ENCODE data around the gene SDK2. TPM values are rescaled to one million over a fixed set of nuclear protein-coding genes. Genes with fewer than 3 reads are reported as not detected.

SDK2 gene
- total and polyA plus RNA-seq, 4 donors: 0.15 to 5.3 (median 2.5) TPM

DNA sequence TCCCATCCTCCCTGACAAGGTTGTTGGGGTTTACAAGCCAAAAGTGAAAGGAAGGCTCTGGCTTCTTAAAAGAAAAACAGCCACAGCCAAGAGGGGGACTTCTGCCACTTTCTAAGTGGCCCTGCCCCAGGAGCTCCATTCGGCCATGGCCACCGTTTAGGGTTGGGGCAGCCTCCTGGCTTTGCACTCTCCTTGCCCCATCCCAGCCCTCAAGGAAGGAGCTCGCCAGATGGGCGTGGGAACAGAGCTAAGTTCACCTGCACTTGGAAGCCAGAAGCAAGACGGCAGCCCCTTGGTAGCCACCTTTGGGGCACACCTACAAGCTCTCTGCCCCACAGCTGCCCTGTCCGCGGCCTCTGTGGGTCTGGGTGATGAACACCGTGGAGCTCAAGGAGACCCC, 210.1 kb downstream of the SDK2 start:
- Histone ChIP-seq H3K36me3 (ENCODE audit: control insufficient read depth in 1 of 2, insufficient read depth in 2 of 2, low read length in 1 of 2) (no peaks in the 10 kb centered on the region), H3K9me3 (ENCODE audit: control insufficient read depth, low read length) (no peaks in the 10 kb centered on the region), H3K27me3 (ENCODE audit: control insufficient read depth in 1 of 2, insufficient read depth in 2 of 2, low read length in 1 of 2) (no peaks in the 10 kb centered on the region), H3K4me1 (ENCODE audit: control insufficient read depth in 1 of 2, insufficient read depth in 2 of 2, low read length in 2 of 2) (no peaks in the 10 kb centered on the region), H3K4me3 (ENCODE audit: low read length in 2 of 2) (no peak overlapping the region), H3K27ac (ENCODE audit: low read depth in 1 of 2, low read length in 2 of 2) (no peak overlapping the region)
- intact Hi-C loops (cut with DNase I): no loop called here
- ATAC-seq (ENCODE audit: low FRiP score): no peak
- no peak for DNase-seq
- WGBS, 2 donors: 88 to 94% methylated on average over 8 of the region's 8 CpGs

DNA sequence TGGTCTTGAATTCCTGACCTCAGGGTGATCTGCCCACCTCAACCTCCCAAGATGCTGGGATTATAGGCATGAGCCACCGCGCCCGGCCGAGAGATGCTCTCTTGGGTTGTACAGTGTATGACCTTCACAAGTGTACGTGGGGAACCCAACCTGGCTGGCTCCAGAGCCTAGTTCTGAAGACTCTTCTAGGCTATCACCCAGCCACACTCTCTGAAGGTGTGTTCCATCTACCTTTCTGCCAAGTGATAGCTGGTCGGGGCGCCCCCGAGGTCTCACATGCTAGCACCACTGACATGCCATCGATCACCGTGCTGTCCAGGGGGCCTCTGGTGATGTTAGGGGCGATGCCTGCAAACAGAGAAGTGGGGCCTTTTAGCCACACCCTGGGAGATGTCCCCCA, 210.7 kb downstream of the SDK2 start:
- H3K9me3 ChIP-seq (ENCODE audit: control insufficient read depth, low read length): no peaks in the 10 kb centered on the region
- 91 to 98% methylated on average over 11 of the region's 11 CpGs for whole genome bisulfite sequencing, 2 donors
- no peak overlapping the region for H3K4me3 ChIP-seq (ENCODE audit: low read length in 2 of 2)
- H3K36me3 ChIP-seq (ENCODE audit: control insufficient read depth in 1 of 2, insufficient read depth in 2 of 2, low read length in 1 of 2): no peaks in the 10 kb centered on the region
- no peaks in the 10 kb centered on the region for H3K4me1 ChIP-seq (ENCODE audit: control insufficient read depth in 1 of 2, insufficient read depth in 2 of 2, low read length in 2 of 2)
- no peak overlapping the region for H3K27ac ChIP-seq (ENCODE audit: low read depth in 1 of 2, low read length in 2 of 2)
- no peak for DNase-seq
- intact Hi-C loops (cut with DNase I): no loop called here
- no peak for ATAC-seq (ENCODE audit: low FRiP score)
- H3K27me3 ChIP-seq (ENCODE audit: control insufficient read depth in 1 of 2, insufficient read depth in 2 of 2, low read length in 1 of 2): no peaks in the 10 kb centered on the region

DNA sequence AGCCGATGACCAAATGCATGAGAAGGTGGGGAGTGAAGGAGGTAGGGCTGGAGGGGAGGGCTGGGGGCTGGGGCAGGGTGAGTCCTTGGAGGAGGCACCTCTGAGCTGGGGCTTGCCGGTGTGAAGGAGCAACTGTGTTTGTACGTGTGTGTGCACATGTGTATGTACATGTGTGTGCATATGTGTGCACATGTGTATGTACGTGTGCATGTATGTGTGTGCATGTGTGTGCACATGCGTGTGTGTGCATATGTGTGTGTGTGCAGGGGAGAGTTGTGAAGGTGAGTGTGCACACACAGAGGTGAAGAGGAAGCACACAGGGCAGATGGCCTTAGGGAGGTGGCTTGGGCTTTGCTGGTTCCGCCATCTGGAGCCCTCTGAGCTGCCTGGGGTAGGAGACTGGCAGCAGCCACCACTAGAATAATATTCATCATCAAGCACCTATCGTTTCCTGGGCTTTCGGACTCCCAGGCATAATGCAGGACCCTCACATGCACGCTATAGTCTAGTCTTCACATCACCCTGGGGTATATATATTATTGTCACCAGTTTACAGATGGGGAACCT, 211.5 kb downstream of the SDK2 start:
- H3K27me3 ChIP-seq (ENCODE audit: control insufficient read depth in 1 of 2, insufficient read depth in 2 of 2, low read length in 1 of 2): no peaks in the 10 kb centered on the region
- H3K4me1 ChIP-seq (ENCODE audit: control insufficient read depth in 1 of 2, insufficient read depth in 2 of 2, low read length in 2 of 2): no peaks in the 10 kb centered on the region
- no peaks in the 10 kb centered on the region for H3K9me3 ChIP-seq (ENCODE audit: control insufficient read depth, low read length)
- intact Hi-C loops (cut with DNase I): no loop called here
- no peaks in the 10 kb centered on the region for H3K36me3 ChIP-seq (ENCODE audit: control insufficient read depth in 1 of 2, insufficient read depth in 2 of 2, low read length in 1 of 2)
- no peak overlapping the region for H3K4me3 ChIP-seq (ENCODE audit: low read length in 2 of 2)
- WGBS, 2 donors: 92 to 94% methylated on average over 9 of the region's 9 CpGs
- no peak for DNase-seq
- H3K27ac ChIP-seq (ENCODE audit: low read depth in 1 of 2, low read length in 2 of 2): no peak overlapping the region
- no peak for ATAC-seq (ENCODE audit: low FRiP score)

DNA sequence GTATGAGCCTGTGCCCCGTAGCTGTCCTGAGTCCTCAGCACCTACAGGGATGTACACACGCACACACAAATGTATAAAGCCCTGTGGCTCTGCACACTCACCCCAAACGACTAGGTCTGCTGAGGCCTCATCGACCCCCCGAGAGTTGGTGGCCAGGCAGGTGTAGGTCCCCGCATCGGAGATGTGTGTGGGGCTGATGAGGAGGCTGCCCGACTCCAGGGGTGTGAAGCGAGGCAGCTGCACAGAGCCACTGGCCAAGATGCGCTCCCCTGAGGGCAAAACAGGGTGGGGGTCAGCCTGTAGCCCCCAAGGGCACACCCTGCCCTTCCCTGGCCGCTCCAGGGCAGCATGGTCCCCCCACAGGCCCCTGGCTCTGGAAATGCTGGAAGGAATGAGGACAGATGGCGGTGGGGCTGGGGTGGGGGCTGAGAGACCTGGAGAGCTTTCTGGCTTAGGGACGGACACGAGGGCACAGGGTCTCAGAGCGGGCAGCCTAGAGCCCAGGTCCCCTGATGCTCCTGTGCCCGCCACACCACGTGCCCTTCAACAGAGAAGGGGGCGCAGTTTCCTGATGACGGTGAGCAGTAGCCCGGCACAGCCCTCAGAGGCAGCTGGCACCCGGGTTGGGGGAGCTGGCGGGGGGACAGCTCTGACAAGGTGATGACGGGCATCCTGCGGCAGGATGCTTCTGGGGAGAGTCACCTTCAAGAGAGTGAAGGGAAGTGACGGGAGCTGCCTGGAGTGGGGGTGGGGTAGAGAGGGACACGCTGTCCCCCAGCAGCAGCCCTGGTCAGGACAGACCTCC, 212.6 kb downstream of the SDK2 start:
- H3K27ac ChIP-seq (ENCODE audit: low read depth in 1 of 2, low read length in 2 of 2): no peak overlapping the region
- no peaks in the 10 kb centered on the region for H3K4me1 ChIP-seq (ENCODE audit: control insufficient read depth in 1 of 2, insufficient read depth in 2 of 2, low read length in 2 of 2)
- WGBS, 2 donors: 91 to 95% methylated on average over 26 of the region's 26 CpGs
- H3K9me3 ChIP-seq (ENCODE audit: control insufficient read depth, low read length): no peaks in the 10 kb centered on the region
- no peaks in the 10 kb centered on the region for H3K36me3 ChIP-seq (ENCODE audit: control insufficient read depth in 1 of 2, insufficient read depth in 2 of 2, low read length in 1 of 2)
- H3K27me3 ChIP-seq (ENCODE audit: control insufficient read depth in 1 of 2, insufficient read depth in 2 of 2, low read length in 1 of 2): no peaks in the 10 kb centered on the region
- intact Hi-C loops (cut with DNase I): no loop called here
- DNase-seq: peak; percentile 29 to 52
- no peak for ATAC-seq (ENCODE audit: low FRiP score)
- no peak overlapping the region for H3K4me3 ChIP-seq (ENCODE audit: low read length in 2 of 2)

DNA sequence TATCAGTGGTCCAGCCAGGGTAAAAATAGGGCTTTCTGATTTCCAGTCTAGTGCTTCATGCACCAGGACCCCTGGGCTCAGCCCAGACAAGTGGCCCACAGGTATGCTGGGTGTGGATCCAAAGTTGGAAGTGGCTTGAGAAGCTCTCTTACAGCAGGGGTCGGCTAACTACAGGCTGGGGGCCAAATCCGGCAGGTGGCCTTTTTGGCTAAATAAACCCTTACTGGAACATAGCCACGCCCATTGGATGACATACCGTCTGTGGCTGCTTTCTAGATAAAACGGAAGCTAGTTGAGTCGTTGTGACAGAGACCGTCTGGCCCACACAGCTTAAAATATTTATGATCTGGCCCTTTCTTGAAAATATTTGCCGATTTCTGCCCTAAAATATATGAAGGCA, 213.4 kb downstream of the SDK2 start:
- Histone ChIP-seq H3K9me3 (ENCODE audit: control insufficient read depth, low read length) (no peaks in the 10 kb centered on the region), H3K4me3 (ENCODE audit: low read length in 2 of 2) (no peak overlapping the region), H3K27me3 (ENCODE audit: control insufficient read depth in 1 of 2, insufficient read depth in 2 of 2, low read length in 1 of 2) (no peaks in the 10 kb centered on the region), H3K4me1 (ENCODE audit: control insufficient read depth in 1 of 2, insufficient read depth in 2 of 2, low read length in 2 of 2) (no peaks in the 10 kb centered on the region), H3K27ac (ENCODE audit: low read depth in 1 of 2, low read length in 2 of 2) (no peak overlapping the region), H3K36me3 (ENCODE audit: control insufficient read depth in 1 of 2, insufficient read depth in 2 of 2, low read length in 1 of 2) (no peaks in the 10 kb centered on the region)
- WGBS, 2 donors: 58 to 59% methylated on average over 8 of the region's 8 CpGs
- DNase-seq: peak in 1 of 2 donors; percentile 26
- intact Hi-C loops (cut with DNase I): no loop called here
- ATAC-seq (ENCODE audit: low FRiP score): no peak

DNA sequence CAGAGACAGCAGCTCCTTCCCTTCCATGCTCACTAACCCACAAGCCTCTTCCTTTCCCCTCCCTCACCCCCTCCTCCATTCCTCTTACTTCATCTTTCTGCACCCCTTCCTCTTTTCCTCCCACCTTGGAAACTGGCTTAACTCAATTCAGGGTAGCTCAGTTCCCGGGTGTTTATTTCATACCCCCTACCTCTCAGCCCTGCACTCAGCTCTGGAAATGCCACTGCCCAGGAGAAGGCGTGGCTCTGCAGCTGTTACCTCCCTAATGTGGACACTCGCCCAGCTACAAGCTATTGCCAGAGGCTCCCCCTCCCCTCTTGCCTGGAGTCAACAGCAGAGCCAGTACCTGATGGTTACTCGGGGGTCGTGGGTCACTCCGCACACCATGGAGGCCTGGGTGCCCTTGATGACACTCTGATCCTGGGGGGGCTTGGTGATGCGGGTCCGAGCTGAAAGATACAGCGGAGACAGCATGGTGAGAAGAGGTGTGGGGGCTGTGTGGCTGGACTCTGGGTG, 214.0 kb downstream of the SDK2 start:
- Histone ChIP-seq H3K36me3 (ENCODE audit: control insufficient read depth in 1 of 2, insufficient read depth in 2 of 2, low read length in 1 of 2) (no peaks in the 10 kb centered on the region), H3K9me3 (ENCODE audit: control insufficient read depth, low read length) (no peaks in the 10 kb centered on the region), H3K4me1 (ENCODE audit: control insufficient read depth in 1 of 2, insufficient read depth in 2 of 2, low read length in 2 of 2) (no peaks in the 10 kb centered on the region), H3K27ac (ENCODE audit: low read depth in 1 of 2, low read length in 2 of 2) (no peak overlapping the region), H3K4me3 (ENCODE audit: low read length in 2 of 2) (no peak overlapping the region), H3K27me3 (ENCODE audit: control insufficient read depth in 1 of 2, insufficient read depth in 2 of 2, low read length in 1 of 2) (no peaks in the 10 kb centered on the region)
- DNase-seq (peak in 1 of 2 donors; percentile 52), ATAC-seq (ENCODE audit: low FRiP score) (no peak)
- intact Hi-C loops (cut with DNase I): no loop called here
- 84 to 90% methylated on average over 9 of the region's 9 CpGs for WGBS, 2 donors

DNA sequence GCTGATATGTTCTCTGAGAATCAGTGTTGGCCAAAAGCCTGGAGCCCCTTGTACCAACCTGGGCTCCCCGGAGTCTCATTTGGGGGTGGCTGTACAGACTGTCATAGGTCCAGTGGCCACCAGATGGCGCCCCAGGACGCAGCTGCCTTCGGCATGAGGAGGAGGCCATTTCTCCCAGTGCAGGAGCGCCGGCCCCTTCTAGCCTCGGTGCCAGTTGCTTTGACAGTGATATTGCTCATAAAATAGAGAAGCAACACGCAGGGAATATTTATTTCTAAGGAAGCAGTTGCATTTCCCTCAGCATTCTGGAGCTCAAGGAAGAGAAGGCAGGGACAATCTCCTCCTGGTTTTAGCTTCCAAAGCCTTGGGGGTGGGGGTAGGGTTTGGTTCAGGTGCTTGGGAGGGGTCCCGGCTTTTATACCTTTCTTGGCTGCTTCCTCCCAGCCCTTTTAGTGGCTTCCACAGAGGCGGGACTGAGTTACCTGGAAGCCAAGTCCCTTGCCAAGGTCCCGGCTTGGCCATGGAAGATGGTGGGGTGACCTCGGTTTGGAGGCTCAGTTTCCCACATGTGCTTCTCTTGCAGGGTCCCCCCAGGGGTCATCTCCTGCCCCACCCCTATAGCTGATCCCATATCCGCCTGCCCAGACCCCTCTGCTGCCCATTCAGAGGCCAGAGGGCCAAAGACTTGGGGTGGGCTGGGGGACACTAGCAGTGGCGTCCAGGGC, 214.6 kb downstream of the SDK2 start:
- WGBS, 2 donors: 30 to 31% methylated on average over 14 of the region's 14 CpGs
- Histone ChIP-seq H3K4me1 (ENCODE audit: control insufficient read depth in 1 of 2, insufficient read depth in 2 of 2, low read length in 2 of 2) (no peaks in the 10 kb centered on the region), H3K4me3 (ENCODE audit: low read length in 2 of 2) (no peak overlapping the region), H3K36me3 (ENCODE audit: control insufficient read depth in 1 of 2, insufficient read depth in 2 of 2, low read length in 1 of 2) (no peaks in the 10 kb centered on the region), H3K27ac (ENCODE audit: low read depth in 1 of 2, low read length in 2 of 2) (no peak overlapping the region), H3K9me3 (ENCODE audit: control insufficient read depth, low read length) (no peaks in the 10 kb centered on the region), H3K27me3 (ENCODE audit: control insufficient read depth in 1 of 2, insufficient read depth in 2 of 2, low read length in 1 of 2) (no peaks in the 10 kb centered on the region)
- intact Hi-C loops (cut with DNase I): loop anchor here (1.0 to 10.0 kb wide), 6 partner anchors 215 to 748 kb away; partner anchors contain the start of gene SDK2 (in 1 of the 2)
- peak; percentile 93 to 97 for DNase-seq
- ATAC-seq (ENCODE audit: low FRiP score): peak; percentile 89

DNA sequence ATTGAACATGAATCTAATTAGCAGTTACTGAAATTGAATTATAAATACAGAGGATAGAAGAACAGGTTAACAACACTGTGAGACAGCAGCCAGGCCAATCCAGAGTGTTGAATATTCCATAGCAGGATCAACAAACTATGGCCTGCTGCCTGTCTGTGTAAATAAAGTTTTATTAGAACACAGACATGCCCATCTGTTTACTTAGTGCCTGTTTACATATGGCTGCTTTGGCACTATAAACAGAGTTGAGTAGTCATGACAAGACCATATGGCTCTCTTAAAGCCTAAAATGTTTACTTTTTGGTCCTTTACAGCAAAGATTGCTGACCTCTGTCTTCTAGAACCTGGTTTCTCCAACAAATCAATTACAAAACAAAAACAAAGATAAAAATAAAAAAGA, 217.0 kb downstream of the SDK2 start:
- H3K9me3 ChIP-seq (ENCODE audit: control insufficient read depth, low read length): no peaks in the 10 kb centered on the region
- no peak overlapping the region for H3K27ac ChIP-seq (ENCODE audit: low read depth in 1 of 2, low read length in 2 of 2)
- H3K27me3 ChIP-seq (ENCODE audit: control insufficient read depth in 1 of 2, insufficient read depth in 2 of 2, low read length in 1 of 2): no peaks in the 10 kb centered on the region
- H3K4me1 ChIP-seq (ENCODE audit: control insufficient read depth in 1 of 2, insufficient read depth in 2 of 2, low read length in 2 of 2): no peaks in the 10 kb centered on the region
- no peak for DNase-seq
- no peaks in the 10 kb centered on the region for H3K36me3 ChIP-seq (ENCODE audit: control insufficient read depth in 1 of 2, insufficient read depth in 2 of 2, low read length in 1 of 2)
- intact Hi-C loops (cut with DNase I): loop anchor here (5.0 to 10.0 kb wide), 2 partner anchors 218 to 750 kb away; partner anchors contain the start of gene SDK2 (in 1 of the 2)
- H3K4me3 ChIP-seq (ENCODE audit: low read length in 2 of 2): no peak overlapping the region
- no peak for ATAC-seq (ENCODE audit: low FRiP score)
